Dendritic cell treated with granulocyte-macrophage colony-stimulating factor and Interleukin-4, amounts not matched to agents 40 ng/mL and 50 ng/mL, for 4 days (primary cell): ENCODE measurements around the gene PWWP2B.

Experiments used
- H3K27ac Mint-ChIP-seq: one replicate; pipeline ENCODE4 v1.8.0; 2022; ENCODE audit warnings: mild to moderate bottlenecking, mixed read lengths
- H3K27me3 Mint-ChIP-seq: one replicate; pipeline ENCODE4 v1.8.0; 2022; ENCODE audit warnings: mild to moderate bottlenecking, mixed read lengths
- H3K36me3 Mint-ChIP-seq: one replicate; pipeline ENCODE4 v1.8.0; 2022; ENCODE audit warnings: low read depth, mixed read lengths
- H3K4me1 Mint-ChIP-seq: one replicate; pipeline ENCODE4 v1.8.0; 2022; ENCODE audit warnings: low read depth, mixed read lengths
- H3K4me3 Mint-ChIP-seq: one replicate; pipeline ENCODE4 v1.8.0; 2022; ENCODE audit warnings: mild to moderate bottlenecking, moderate library complexity, mixed read lengths
- H3K9me3 Mint-ChIP-seq: one replicate; pipeline ENCODE4 v1.8.0; 2022; ENCODE audit warnings: mixed read lengths
- intact Hi-C: fragments of 100-400 bp; cut with micrococcal nuclease; formaldehyde crosslinking; loops from one replicate; pipeline ENCODE4 v1.15.0; 2022

Gene PWWP2B

GRCh38 chr10:132406750-132407149, 9.8 kb downstream of the PWWP2B start:
- H3K9me3 Mint-ChIP-seq = no peaks in the 10 kb centered on the region
- peaks cover 61% of the 10 kb centered on the region for H3K4me1 Mint-ChIP-seq
- intact Hi-C loops = no loop called here
- no peaks in the 10 kb centered on the region for H3K27me3 Mint-ChIP-seq
- peaks cover 89% of the 10 kb centered on the region for H3K36me3 Mint-ChIP-seq
- no peak overlapping the region for H3K4me3 Mint-ChIP-seq
- H3K27ac Mint-ChIP-seq = peak overlapping the region; percentile 96

- H3K4me3 Mint-ChIP-seq = peak overlapping the region; percentile 67
- H3K9me3 Mint-ChIP-seq = no peaks in the 10 kb centered on the region
- peaks cover 86% of the 10 kb centered on the region for H3K36me3 Mint-ChIP-seq
- intact Hi-C loops = no loop called here
- H3K27ac Mint-ChIP-seq = peak overlapping the region; percentile 96
- no peaks in the 10 kb centered on the region for H3K27me3 Mint-ChIP-seq
- peaks cover 61% of the 10 kb centered on the region for H3K4me1 Mint-ChIP-seq
Observed at GRCh38 chr10:132407243-132407746, 10.3 kb downstream of the PWWP2B start.

DNA sequence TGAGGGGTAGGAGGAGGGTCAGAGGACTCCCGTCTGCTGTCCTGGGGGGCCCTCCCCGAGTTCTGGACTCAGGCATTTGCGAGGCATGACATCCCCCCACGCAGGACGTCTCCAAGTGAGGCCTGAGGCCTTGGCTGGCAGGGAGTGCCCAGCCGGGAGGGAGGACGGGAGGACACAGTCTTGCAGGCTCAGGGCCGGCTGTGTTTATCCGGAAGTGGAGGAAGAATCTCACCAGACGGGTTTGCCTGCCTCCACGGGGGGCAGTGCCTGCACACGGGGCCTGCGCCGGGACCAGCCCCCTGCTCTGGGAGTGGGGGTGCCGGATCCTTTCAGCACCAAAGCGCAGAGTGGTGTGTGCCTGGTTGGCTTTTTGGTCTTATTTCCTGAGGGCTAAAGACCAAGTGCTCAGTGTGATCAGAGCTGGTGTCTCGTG, 10.9 kb downstream of the PWWP2B start:
- peak overlapping the region; percentile 96 for H3K27ac Mint-ChIP-seq
- intact Hi-C loops = no loop called here
- H3K4me1 Mint-ChIP-seq = peaks cover 66% of the 10 kb centered on the region
- peaks cover 85% of the 10 kb centered on the region for H3K36me3 Mint-ChIP-seq
- H3K27me3 Mint-ChIP-seq = no peaks in the 10 kb centered on the region
- peak overlapping the region; percentile 67 for H3K4me3 Mint-ChIP-seq
- H3K9me3 Mint-ChIP-seq = no peaks in the 10 kb centered on the region

DNA sequence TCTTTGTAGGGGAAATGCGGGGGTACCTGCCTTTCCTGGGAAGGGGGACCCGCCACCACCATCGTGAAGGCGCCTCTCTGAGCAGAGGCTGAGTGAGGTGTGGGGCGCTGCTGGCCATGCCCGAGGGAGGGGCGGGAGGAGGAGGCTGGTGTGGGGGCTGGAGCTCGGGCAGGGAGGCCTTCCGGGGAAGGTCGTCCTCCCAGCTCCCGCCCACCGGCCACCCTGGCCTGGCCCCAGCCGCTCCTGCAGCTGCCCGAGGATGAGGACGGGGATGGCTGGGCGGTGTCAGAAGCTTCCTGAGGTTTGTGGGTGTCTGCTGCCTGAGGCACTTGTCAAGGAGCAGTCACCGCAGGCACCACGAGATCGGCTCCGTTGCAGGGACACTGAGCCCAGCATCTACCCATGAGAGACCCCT, 11.4 kb downstream of the PWWP2B start:
- Mint-ChIP-seq H3K4me1 (peaks cover 70% of the 10 kb centered on the region), H3K27ac (peak overlapping the region; percentile 96), H3K9me3 (no peaks in the 10 kb centered on the region)

DNA sequence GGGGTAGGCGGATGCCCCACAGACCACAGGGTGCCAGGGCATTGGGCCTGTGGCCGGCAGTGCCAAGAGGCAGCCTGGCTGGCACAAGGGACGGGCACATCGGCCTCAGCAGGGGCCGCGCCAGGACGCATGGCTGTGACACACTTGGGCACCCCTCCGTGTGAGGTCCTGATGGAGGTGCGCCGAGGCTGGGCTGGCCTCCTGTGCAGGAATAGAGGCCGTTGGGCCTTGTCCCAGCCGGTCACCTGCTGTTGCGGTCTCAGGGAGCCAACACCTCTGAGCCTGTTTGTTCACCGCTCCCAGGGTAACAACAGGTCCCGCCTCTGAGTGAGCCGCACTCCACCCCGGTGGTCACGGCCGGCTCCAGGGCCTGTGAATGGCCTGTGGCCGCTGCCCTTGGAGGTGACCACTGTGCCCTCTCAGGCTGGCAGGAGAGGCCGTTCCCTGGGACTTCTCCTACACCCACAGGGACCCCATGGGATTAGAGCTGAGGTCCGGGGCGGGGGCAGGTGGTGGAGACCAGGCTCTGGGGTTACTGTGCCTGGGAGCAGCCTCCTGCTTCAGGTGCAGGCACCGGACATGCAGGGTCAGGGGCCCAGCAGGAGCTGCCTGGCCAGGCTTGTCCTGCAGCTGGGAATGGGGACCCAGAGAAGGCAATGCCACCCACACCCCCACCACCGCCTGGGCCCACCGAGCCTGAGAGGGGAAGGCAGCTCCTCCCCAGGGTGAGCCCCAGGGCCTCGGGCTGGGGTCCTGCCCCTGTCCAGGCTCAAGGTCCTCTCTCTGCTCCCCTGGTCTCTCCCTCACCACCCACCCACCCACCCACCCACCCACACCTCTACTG, 12.0 kb downstream of the PWWP2B start:
- H3K36me3 Mint-ChIP-seq = peaks cover 82% of the 10 kb centered on the region
- H3K4me1 Mint-ChIP-seq = peaks cover 76% of the 10 kb centered on the region
- no peaks in the 10 kb centered on the region for H3K9me3 Mint-ChIP-seq
- H3K27me3 Mint-ChIP-seq = no peaks in the 10 kb centered on the region
- peak overlapping the region; percentile 67 for H3K4me3 Mint-ChIP-seq
- H3K27ac Mint-ChIP-seq = peak overlapping the region; percentile 96
- intact Hi-C loops = no loop called here

More for the DNA sequence above, 11.4 kb downstream of the PWWP2B start:
- Mint-ChIP-seq H3K36me3 (peaks cover 82% of the 10 kb centered on the region), H3K4me3 (peak overlapping the region; percentile 67), H3K27me3 (no peaks in the 10 kb centered on the region)
- intact Hi-C loops = no loop called here

DNA sequence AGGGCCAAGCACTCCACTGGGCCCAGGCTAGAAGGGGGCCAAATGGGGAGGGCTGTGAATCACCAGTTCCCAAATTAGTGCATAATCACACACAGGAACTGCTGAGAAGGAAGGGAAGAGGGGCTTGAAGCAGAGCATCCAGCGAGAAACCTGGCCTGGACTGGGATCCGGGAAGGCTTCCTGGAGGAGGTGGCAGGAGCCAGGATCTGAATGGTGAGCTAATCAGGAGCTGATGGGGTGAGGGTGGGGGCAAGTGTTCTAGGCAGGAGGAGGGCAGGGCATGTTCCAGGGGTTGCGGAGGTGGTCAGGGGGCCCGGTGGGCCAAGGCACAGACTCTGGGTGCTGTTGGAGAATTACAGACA, 12.6 kb downstream of the PWWP2B start:
- Mint-ChIP-seq H3K27ac (peak overlapping the region; percentile 96), H3K36me3 (peaks cover 82% of the 10 kb centered on the region), H3K27me3 (no peaks in the 10 kb centered on the region), H3K4me1 (peaks cover 76% of the 10 kb centered on the region), H3K9me3 (no peaks in the 10 kb centered on the region), H3K4me3 (no peak overlapping the region)
- intact Hi-C loops = no loop called here

DNA sequence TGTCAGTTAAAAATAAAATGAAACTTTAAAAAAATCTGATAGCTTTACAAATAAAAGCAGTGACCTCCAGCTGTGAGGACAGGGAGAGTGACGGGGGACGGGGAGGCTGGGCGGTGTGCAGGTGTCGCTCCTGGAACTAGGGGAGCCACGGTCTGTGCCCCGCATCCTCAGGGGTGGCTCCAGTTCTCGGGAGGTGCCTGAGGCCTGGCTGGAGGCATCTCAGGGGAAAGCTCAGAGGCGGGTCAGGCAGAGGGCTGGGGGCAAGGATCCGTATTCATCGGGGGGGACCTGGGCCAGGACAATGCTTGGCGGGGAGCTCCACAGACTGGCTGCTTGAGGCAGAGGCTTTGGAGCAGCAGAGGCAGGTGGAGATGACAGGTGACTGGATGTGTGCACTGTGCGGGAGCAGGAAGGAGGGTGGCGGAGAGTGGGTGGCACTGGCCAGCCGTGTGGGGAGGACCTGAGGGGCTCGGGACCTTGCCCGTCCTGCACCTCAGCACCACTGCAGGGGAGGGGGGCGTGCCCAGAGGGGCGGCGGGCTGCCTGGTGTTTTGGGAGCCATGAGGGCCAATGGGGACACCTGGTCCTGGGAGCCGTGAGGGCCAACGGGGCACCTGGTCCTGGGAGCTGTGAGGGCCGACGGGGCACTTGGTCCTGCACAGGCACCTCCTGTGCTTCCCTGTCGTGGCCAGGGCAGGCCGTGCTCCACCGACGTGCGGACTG, 13.2 kb downstream of the PWWP2B start:
- H3K9me3 Mint-ChIP-seq = no peaks in the 10 kb centered on the region
- intact Hi-C loops = no loop called here
- no peaks in the 10 kb centered on the region for H3K27me3 Mint-ChIP-seq
- peaks cover 82% of the 10 kb centered on the region for H3K36me3 Mint-ChIP-seq
- no peak overlapping the region for H3K4me3 Mint-ChIP-seq
- H3K4me1 Mint-ChIP-seq = peaks cover 80% of the 10 kb centered on the region
- H3K27ac Mint-ChIP-seq = peak overlapping the region; percentile 96

GRCh38 chr10:132410779-132411532, 14.0 kb downstream of the PWWP2B start:
- no peaks in the 10 kb centered on the region for H3K9me3 Mint-ChIP-seq
- H3K27ac Mint-ChIP-seq = peak overlapping the region; percentile 79
- peaks cover 87% of the 10 kb centered on the region for H3K4me1 Mint-ChIP-seq
- H3K4me3 Mint-ChIP-seq = no peak overlapping the region
- intact Hi-C loops = no loop called here
- no peaks in the 10 kb centered on the region for H3K27me3 Mint-ChIP-seq
- peaks cover 82% of the 10 kb centered on the region for H3K36me3 Mint-ChIP-seq

GRCh38 chr10:132411561-132412253, 14.7 kb downstream of the PWWP2B start:
- intact Hi-C loops = no loop called here
- Mint-ChIP-seq H3K4me1 (peaks cover 89% of the 10 kb centered on the region), H3K36me3 (peaks cover 78% of the 10 kb centered on the region), H3K27ac (peak overlapping the region; percentile 79), H3K4me3 (peak overlapping the region; percentile 39), H3K27me3 (no peaks in the 10 kb centered on the region), H3K9me3 (no peaks in the 10 kb centered on the region)

DNA sequence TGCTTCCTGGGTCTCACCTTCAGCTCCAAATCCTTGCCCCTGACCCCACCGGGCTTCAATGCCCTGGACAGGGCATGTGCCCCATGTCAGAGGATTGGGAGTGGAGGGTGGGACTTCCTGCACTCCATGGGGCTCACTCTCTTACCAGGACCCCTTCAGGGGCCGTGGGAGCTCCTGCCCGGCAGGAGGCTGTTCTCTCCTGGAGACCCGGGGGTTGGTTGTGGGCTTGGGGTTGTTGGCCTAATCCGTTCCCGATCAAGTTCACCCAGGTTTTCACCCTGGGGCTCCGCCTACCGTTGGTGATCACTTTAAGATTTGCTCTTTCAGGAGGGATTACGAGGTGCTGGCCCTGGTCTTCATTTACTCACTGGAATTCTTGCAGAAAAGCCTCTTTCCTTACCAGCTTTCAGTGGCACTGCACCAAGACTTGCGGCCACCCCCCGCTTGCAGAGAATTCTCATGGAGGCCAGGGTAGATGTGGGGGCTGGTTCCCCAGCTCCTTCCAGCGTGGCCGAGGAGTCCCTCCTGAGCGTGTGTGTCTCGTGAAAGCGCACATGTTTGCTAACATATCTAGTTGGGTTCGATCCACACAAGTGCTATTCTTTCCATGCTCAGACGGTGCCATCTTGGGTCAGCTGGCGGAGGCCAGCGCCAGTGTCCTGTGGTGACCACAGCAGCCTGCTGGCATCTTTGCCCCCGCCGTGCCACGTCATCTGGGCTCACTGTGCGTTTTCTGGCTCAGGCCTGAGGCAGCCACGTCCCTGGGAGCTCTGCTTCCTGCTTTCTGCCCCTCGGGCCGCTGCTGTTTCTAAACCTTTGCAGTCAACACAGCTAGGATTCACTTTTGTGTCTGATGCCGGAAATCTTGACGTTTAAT, 15.6 kb downstream of the PWWP2B start:
- Mint-ChIP-seq H3K4me3 (peak overlapping the region; percentile 37), H3K9me3 (no peaks in the 10 kb centered on the region), H3K27ac (peak overlapping the region; percentile 79), H3K4me1 (peaks cover 88% of the 10 kb centered on the region), H3K36me3 (peaks cover 76% of the 10 kb centered on the region), H3K27me3 (no peaks in the 10 kb centered on the region)
- intact Hi-C loops = no loop called here

- Mint-ChIP-seq H3K27me3 (no peaks in the 10 kb centered on the region), H3K36me3 (peaks cover 67% of the 10 kb centered on the region), H3K9me3 (no peaks in the 10 kb centered on the region), H3K4me3 (no peak overlapping the region), H3K27ac (peak overlapping the region; percentile 79), H3K4me1 (peaks cover 85% of the 10 kb centered on the region)
- intact Hi-C loops = no loop called here
Observed at GRCh38 chr10:132413226-132414205, 16.5 kb downstream of the PWWP2B start.
